ENCODE data around the gene KLHL6.

Gene KLHL6

DNA sequence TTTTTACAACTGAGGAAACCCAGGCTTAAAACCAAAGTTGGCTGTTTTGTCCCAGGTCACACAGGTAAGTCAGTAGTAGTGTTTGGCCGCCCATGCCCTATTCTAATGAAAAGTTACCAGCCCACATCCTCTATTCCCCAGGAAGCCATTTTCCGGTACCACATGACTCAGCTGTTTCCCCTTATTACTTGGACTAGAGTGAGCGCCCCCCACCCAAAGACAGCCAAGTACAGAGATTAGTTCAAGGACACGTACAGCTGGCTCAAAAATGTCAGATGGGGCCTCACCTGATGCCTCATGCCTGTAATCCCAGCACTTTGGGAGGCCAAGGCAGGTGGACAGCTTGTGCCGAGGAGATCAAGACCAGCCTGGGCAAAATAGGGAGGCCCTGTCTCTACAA, 8.5 kb upstream of the KLHL6 start:
- no peak for DNase-seq (ENCODE audit: low read depth in 2 of 2)

DNA sequence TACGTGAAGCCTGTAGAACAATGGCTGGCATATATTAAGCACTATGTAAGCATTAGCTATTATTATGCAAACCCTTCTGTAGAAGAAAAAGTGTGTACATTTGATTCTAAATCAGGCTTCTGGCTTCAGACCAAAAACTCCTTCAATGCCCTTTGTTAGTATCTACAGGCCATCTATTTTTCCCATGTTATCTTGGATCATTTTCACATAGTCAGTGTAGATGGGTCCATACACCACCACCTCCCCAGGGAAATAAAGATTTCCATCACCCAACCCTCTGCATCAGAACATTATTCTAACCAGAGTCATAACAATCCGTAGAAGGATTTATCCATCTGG, 8.0 kb upstream of the KLHL6 start:
- no peak for DNase-seq (ENCODE audit: low read depth in 2 of 2)

DNA sequence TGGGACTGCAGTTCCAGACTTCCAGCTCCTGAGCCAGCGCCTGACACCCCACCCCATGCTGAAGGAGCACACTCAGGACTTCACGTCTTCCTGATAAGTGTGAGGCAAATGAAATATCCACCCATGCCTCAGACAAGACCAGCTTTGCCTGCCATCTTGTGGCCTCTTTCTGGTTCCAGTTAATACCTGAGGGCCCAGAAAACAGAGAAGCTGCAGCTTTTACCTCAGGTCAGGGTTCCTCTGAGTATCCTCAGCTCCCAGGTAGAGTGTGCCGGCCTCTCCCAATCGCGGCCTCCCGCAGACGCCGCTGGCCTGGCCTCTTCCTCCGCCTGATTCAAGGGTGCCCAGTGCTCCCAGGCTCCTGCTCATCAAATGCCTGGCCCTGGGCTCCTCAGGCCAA, 5.1 kb upstream of the KLHL6 start:
- no peak for DNase-seq (ENCODE audit: low read depth in 2 of 2)

DNA sequence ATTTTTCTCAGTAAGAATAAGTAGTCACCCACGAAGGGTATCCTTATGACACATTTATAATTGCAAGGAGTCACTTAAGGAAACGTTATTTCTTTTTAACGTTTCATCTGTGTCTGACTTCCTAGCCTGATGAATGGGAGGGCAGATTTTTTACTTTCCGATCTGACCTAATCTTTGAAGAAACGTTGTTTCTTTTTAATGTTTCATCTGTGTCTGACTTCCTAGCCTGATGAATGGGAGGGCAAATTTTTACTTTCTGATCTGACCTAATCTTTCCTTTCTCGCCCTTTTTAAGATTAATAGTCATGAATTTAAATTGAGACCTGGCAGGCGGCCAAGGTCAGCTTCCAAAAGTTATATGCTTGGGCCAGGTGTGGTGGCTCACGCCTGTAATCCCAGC, 3.0 kb upstream of the KLHL6 start:
- DNase-seq (ENCODE audit: low read depth in 2 of 2): no peak

DNA sequence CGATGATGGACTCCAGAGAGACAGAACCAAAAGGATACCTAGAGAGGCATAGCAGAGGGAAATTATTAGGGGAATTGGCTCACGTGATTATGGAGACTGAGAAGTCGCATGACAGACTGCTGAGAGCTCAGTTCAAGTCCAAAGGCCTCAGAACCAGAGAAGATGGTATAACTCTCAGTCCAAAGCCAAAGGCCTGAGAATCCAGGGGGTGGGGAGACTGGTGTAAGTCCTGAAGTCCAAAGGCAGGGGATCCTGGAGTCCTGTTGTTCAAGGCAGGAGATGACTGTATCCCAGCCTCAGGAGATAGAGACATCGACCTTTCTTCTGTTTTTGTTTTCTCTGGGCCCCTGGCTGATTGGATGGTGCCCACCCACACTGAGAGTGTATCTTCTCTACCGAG, 1.2 kb upstream of the KLHL6 start:
- no peak for DNase-seq (ENCODE audit: low read depth in 2 of 2)

DNA sequence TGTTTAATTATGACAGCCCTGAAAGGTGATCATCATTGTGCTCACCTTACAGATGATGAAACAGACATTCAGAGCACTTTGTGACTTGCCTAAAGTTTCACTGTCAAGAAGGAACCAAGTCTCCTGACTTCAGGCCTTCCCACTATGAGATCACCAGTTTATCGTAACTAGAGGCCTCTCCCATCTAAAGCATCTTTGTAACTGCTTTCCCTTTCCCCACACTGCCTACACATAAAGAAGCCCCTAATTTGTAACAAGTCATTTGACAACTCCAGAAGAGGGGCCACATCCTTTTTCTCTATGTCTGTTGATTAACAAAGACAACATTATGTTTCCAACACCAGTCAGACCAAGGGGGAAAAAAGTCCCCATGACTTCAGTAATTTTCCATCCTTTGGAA, 1.1 kb downstream of the KLHL6 start:
- no peak for DNase-seq (ENCODE audit: low read depth in 2 of 2)

DNA sequence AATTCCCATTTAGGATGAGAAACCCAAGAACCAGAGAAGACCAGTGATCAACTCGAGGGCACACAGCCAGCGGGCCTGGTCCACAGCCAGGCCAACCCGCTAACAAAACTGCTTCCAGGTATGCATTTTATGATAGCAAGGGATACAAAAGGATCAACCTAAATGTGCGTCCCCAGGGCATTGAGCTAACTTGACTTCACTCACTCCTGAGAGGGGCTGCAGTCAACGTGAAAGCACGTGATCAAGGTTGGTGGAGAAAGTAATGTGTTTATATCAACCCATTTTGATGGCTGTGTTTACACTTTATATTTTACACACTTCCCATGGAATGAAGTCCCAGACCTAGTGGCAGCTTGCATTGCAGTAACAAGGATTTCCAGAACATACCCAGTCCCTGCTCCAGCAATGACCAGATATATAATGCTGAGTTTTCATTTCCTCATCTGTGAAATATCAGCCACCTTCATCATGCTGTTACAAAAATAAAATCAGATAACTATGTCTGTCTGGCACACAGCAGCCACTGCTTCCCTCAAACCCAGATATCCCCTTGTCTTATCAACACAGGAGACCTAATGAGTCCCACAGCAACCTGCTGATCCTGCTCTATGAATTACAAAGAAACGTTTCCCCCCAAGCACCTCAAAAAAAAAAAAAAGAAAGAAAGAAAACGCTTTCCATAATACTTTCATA, 2.0 kb downstream of the KLHL6 start:
- no peak for DNase-seq (ENCODE audit: low read depth in 2 of 2)

DNA sequence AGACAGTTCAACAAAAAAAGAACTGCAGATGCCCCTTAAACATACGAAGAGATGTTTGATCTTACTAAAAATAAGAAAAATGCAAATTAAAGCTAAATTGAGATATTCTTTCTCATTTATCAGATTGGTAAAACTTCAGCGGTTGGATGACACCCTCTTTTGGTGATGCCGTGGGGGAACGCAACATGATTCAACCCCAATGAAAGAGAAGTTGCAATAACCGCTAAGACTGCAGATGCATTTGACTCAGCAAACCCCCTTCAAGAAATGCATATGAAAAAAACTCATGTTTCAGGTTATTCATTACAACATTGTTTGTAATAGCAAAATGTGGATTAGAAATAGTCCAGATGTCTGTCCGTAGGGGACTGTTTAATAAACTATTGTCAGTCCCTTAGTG, 3.6 kb downstream of the KLHL6 start:
- no peak for DNase-seq (ENCODE audit: low read depth in 2 of 2)

DNA sequence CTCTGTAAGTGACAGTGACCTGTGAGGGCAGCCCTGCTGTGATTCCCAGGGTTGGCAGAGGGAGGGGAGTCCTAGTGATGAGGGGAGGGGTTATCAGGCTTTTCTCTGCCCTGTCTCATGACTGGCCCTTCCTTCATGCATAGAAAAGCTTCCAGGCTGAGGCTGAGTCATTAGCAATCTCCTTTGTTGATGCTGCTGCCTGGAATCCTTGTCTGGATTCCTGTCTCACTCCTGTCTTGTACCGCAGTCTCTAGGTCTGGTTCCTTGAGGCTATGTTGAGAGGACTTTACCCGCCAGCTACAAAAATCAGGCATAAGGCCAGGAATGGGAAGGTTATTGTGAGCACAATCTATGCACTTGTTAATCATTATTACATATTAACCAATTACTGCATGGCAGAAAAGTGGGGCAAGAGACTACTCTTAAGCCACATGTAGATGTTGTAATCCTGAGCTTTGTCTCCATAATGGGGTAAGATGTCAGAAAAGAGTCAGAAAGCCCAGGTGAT, 7.2 kb downstream of the KLHL6 start:
- peak; percentile 6 to 14 for DNase-seq (ENCODE audit: low read depth in 2 of 2)

DNA sequence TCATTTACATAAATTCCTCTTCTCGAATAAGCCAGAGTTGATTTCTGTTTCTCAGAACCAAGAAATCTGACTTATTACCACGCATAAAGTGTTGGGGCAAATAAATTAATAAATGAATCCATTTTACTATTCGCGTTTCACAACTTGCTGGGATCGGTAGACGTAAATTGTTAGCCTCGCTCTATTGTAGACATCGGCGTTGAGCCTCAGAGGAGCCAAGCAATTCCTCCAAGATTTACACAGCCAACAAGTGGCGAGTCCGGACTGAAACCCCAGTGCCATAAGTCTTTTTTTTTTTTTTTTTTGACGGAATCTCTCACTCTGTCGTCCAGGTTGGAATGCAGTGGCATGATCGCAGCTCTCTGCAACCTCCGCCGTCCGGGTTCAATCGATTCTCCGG, 8.9 kb downstream of the KLHL6 start:
- DNase-seq (ENCODE audit: low read depth in 2 of 2): no peak

DNA sequence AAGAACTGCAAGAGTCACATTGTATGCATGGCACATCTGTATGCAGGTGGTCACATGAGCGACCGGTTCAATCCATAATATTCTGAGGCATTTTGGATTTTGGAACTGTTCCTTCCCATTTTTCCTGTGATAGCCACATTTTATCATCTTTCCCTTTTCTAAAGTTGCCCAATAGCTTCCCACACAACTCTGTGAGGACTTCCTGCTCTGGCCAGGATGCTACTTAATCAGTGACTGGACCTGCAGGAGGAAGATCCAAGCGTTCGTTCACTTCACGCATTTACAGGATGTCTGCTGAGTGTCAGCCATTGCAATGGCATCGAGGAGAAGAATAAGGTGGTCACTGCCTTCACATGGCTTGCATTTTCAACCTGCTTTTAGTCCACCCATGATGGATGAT, 9.8 kb downstream of the KLHL6 start:
- DNase-seq (ENCODE audit: low read depth in 2 of 2): no peak

DNA sequence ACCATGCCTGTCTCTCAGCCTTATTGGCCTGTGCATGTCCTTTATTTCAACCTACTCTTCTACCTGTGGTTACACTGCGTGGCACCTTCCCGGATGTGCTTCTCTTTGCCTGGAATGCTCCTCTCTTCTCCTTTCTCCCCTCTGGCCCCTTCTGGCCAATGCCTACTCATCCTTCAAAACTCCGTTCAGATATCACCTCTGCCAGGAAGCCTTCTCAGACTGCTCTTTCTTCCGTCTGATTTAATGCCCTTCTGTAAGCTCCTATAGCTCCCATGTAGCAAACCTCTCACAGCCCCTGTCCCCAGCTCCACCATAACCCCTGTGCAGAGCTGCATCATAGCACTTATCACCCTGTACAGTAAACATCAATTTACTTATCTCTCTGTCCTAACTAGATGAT, 13.2 kb downstream of the KLHL6 start:
- DNase-seq (ENCODE audit: low read depth in 2 of 2): no peak

DNA sequence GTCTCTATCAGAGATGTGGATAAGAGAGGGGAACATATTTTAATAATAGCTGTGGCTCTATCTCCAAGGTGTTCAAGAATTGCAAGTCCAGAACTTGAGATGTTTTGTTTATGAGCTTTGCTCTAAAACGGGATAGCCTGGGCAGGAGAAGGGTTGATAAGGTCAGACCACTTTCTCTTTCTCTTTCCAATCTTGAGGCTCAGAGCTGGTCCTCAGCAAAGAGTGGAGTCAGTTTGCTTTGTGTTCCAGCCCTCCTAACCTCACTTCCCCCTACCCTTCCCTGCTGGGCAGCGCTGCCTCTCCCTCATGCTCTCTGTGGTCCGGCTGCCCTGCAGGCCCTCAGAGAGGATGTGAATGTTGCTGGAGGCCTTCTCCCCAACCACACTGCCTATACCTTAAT, 13.8 kb downstream of the KLHL6 start:
- no peak for DNase-seq (ENCODE audit: low read depth in 2 of 2)

DNA sequence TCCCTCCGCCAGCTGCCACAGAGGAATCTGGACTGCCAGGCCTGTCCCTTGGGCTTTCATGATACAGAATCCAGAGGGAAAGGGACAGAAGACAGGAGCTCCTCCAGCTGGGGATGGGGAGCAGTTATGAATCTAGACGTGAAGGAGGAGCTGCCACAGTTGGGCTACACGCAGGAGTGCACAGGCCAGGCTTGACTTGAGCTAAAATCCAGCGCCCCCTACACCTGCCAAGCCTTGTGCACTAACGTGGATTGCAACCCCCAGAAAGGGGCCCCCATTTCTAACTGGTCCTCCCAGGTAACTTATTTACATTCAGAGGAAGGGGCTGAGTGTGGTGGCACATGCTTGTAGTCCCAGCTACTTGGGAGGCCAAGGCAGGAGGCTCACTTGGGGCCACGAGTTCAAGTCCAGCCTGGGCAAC, 14.3 kb downstream of the KLHL6 start:
- no peak for DNase-seq (ENCODE audit: low read depth in 2 of 2)

DNA sequence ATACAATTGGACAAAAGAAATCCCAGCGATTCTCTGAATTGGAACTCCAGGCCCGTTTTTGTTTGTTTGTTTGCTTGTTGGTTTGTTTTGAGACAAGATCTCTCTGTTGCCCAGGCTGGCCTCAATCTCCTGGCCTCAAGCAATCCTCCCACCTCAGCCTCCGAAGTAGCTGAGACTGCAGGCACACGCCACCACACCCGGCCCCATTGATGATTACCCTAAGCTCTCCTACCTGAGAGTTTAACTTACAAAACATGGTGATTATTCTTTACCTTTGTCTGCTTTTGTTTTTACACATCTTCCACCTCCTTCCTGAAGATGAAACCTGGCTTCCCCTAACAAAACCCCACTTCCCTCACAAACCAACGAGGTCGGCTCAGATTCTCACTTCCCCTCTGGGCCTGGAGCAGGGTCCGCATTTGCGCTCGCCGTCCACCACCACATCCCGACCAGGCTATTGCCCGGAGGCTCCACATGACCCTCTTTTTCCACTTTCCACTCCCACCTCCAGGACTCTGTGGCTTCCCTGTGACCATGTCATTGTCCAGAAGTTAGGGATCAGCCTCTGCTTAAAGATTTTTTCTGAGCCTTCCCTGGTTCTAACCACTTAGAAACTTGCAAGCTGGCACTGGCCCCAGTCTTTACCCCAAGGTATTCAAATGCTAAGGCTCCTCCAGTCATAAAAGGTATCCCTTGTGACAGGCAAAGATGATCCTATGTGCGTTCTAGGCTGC, 14.8 kb downstream of the KLHL6 start:
- no peak for DNase-seq (ENCODE audit: low read depth in 2 of 2)

DNA sequence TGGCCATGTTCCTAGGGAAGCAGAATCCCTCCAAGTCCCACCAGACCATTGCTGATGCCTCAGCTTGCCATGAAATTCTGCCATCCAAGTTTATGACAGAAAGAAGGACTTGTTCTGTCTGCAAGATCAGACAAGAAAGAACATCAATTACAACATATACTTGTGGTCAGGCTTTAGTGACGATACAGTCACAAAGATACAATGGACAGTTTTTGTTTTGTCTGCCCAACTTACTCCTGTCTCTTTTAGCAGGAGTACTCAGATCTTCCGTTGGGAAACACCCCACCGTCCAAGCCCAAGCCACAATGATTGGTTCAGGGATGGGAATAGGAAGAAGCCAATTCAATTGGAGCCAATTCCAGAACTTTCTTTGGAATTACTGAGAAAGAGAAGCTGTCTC, 15.7 kb downstream of the KLHL6 start:
- DNase-seq (ENCODE audit: low read depth in 2 of 2): no peak

DNA sequence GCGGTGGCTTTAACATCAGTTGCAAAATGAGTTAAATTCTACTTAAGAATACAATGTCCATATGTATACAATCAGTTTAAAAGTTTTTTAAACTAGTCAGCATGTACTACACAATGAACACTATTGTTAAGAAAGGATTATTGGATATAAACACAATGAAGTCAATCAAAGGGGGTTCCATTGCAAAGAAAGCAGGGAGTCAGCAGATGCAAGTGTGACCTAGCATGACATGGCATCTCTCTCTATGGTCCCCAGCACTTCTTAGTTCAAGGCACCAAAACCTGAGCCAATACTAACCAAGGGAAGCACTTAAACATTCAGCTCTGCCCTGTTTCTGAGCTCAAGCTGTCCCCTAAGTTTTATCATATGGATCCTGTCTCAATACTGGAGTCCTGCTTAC, 17.0 kb downstream of the KLHL6 start:
- no peak for DNase-seq (ENCODE audit: low read depth in 2 of 2)

DNA sequence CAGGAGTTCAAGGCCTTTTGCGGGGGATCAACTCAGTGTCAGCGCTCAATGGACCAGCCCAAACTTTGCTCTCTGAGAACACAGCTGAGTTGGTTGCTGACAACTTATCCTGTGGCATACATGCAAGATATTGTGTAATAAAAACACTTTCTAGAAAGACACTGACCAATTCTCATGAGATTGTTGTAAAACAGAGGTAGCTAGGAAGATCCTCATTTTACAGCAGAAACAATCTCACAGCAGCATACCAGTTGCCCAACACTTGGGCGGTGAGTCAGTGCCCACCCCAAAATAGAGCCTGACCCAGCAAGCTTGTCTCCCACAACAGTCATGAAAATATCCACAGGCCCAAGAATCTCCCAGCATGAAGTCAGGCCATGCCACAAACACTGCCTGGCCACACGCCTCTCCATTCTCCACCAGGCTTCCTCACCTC, 18.2 kb downstream of the KLHL6 start:
- peak; percentile 3 to 14 for DNase-seq (ENCODE audit: low read depth in 2 of 2)

DNA sequence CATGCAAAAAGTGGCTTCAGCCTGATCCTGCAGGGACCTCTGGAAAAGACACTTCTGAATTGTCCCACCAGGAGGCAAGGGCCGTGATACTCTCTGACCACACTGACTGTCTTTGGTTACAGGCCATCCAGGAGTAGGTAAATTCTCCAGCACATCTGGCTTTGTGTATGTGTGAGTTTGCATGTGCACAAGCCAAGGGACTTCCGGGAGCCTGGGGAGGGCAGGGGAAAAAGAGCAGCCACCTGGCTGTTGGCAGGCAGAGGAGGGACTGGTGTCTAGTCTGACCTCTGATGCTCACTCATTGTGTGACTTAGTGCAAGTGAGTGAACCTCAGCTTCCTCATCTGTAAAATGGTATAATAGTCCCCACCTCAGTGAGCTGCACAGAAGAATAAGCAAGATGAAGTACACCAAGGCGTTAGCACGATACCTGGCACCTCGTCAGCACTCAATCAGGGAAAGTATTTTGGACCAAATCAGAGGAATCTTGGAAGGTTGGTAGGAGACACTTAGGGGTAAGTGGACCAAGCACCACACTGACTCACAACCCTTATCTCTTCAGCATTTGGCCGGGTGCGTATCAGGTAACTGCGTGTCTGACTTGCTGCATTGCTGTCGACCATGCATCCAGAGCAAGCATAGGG, 19.1 kb downstream of the KLHL6 start:
- no peak for DNase-seq (ENCODE audit: low read depth in 2 of 2)

DNA sequence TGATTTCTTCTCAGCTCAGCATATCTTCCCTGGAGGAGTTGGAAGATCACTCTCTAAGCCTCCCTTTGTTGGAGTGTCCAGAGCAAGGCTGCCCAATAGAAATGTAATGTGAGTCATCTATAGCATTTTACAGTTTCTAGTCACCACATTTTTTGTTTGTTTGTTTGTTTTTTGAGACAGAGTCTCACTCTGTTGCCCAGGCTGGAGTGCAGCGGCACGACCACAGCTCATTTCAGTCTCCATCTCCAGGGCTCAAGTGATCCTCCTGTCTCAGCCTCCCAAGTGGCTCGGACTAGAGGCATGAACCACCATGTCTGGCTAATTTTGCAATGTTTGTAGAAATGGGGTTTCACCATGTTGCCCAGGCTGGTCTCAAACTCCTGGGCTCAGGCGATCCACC, 21.3 kb downstream of the KLHL6 start:
- no peak for DNase-seq (ENCODE audit: low read depth in 2 of 2)

DNA sequence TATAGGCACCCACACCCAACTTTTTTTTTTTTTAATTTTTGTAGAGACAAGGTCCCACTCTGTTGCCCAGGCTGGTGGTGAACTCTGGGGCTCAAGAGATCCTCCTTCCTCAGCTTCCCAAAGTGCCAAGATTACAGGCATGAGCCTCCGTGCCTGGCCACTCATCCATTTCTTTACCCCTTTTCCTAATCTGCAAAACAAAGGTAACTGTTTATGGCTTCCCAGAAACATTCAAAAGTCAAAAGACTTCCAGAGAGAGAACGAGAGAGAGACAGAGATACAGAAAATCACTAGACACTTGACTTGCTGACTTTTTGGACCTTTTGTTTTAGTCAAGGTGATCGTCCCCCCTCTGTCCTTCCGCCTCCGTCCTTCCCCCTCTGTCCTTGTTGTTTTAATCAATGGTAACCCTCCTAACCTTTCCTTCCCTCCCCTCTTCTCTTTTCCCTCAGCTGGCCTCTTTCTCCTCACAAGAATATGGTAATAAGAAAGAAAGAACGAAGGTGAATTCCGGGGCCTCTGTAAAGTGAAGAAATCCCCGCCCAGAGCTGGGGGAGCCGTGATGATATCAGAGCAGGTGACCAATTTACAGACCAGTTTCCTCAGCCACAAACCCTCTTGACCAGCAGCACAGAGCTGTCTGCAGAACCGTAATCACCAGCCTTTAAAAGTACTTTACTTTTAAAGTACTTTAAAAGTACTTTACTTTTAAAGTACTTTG, 21.9 kb downstream of the KLHL6 start:
- no peak for DNase-seq (ENCODE audit: low read depth in 2 of 2)

DNA sequence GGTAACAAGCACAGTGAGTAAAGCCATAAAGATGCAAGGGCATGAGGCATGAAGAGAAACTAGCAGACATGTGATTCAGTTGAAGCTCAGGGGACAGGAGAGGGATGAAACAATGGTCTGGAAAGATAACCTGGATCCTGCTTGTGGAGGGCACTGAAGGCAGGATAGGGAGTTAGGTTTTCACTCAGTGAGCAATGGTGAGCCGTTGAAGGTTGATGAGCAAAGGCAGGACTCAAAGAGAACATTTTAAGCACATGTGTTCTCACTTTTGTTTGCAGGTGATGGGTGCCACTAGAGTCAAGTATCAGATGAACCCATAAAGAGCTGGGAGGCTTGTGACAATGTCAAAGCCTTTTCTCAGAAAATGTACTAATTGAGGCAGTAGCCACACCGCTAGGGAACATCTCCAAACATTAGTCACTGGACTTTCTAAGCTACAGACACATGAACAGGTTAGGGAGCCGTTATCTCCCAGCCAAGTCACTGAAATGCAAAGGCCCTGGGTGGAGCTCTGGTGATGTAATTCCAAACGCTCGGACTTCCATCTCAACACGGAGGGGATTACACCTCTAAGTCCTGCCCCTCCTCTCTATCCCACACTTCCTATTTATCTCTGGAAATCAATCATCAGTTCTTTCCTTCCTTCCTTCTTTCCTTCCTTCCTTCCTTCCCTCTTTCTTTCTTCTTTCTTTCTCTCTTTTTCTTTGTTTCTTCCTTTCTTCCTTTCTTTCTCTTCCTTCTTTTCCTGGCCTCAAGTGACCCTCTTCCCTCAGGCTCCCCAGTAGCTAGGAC, 22.7 kb downstream of the KLHL6 start:
- no peak for DNase-seq (ENCODE audit: low read depth in 2 of 2)

Data from fibroblast of skin of left quadriceps (primary cell).